HFF-Myc (cell line): Measurements from ENCODE around the gene SNX25.

ENCODE experiments used
- DNase-seq: peaks from one replicate; pipeline ENCODE4 v3.0.0-alpha.2; 2011; ENCODE audit warnings: low read depth; ENCODE audit errors: extremely low read depth
- H3K4me3 ChIP-seq: replicated peaks from 2 replicates; pipeline ENCODE4 v1.5.1; 2011; ENCODE audit warnings: low read depth, mild to moderate bottlenecking, control low read depth, low read length
- CTCF ChIP-seq: IDR thresholded peaks from 2 replicates; pipeline ENCODE4 v1.5.1; 2012; ENCODE audit warnings: mild to moderate bottlenecking, low read depth, low read length, control low read depth; ENCODE audit errors: missing control alignments

SNX25 gene

GRCh38 chr4:185261946-185262345 is 52.5 kb downstream of the SNX25 start:
- no peak for TF ChIP-seq CTCF
- no peak overlapping the region for H3K4me3 ChIP-seq
- DNase-seq, result no peak

GRCh38 chr4:185263419-185263818 is 54.0 kb downstream of the SNX25 start:
- no peak for TF ChIP-seq CTCF
- H3K4me3 ChIP-seq, result no peak overlapping the region
- DNase-seq, result no peak

- H3K4me3 ChIP-seq, result no peak overlapping the region
- no peak for TF ChIP-seq CTCF
Observed at GRCh38 chr4:185265942-185266341, 56.5 kb downstream of the SNX25 start.

GRCh38 chr4:185269286-185269685 is 59.9 kb downstream of the SNX25 start:
- H3K4me3 ChIP-seq, result no peak overlapping the region
- no peak for TF ChIP-seq CTCF
- no peak for DNase-seq

More at GRCh38 chr4:185265942-185266341, 56.5 kb downstream of the SNX25 start:
- DNase-seq, result peak; percentile 27

GRCh38 chr4:185270037-185270436 is 60.6 kb downstream of the SNX25 start:
- no peak for TF ChIP-seq CTCF
- H3K4me3 ChIP-seq, result no peak overlapping the region
- no peak for DNase-seq

GRCh38 chr4:185270885-185271284 is 61.5 kb downstream of the SNX25 start:
- no peak for DNase-seq
- TF ChIP-seq CTCF, result no peak
- no peak overlapping the region for H3K4me3 ChIP-seq

- DNase-seq, result no peak
- TF ChIP-seq CTCF, result no peak
- no peak overlapping the region for H3K4me3 ChIP-seq
Observed at GRCh38 chr4:185272245-185272644, 62.8 kb downstream of the SNX25 start.
